Astrocyte (in vitro differentiated cells and primary cell): ENCODE data around the gene DOCK2. TPM values are rescaled to one million over a fixed set of nuclear protein-coding genes. Genes with fewer than 3 reads are reported as not detected.

Source experiments
- DNase-seq: peaks from one replicate; pipeline ENCODE4 v3.0.0-alpha.2; 2010; ENCODE audit warnings: low read depth
- FAIRE-seq: peaks from 2 replicates; lab custom pipeline; 2011; peaks lifted over from hg19 to GRCh38; lab: Jason Lieb, UNC
- H2AFZ ChIP-seq: 2 replicates; pipeline ENCODE4 v1.6.0; 2012; ENCODE audit warnings: low read depth, low read length, inconsistent platforms
- H3K27ac ChIP-seq: 2 replicates; pipeline ENCODE4 v1.5.1; 2011; ENCODE audit warnings: low read depth, low read length, inconsistent platforms
- H3K27me3 ChIP-seq: 2 replicates; pipeline ENCODE4 v1.6.0; 2011; ENCODE audit warnings: low read length, inconsistent platforms; ENCODE audit not compliant: insufficient read depth
- H3K36me3 ChIP-seq: 2 replicates; pipeline ENCODE4 v1.5.1; 2011; ENCODE audit warnings: low read length, inconsistent platforms; ENCODE audit not compliant: insufficient read depth
- H3K4me1 ChIP-seq: 2 replicates; pipeline ENCODE4 v1.5.1; 2011; ENCODE audit warnings: low read length, inconsistent platforms; ENCODE audit not compliant: insufficient read depth
- H3K4me2 ChIP-seq: 2 replicates; pipeline ENCODE4 v1.6.0; 2012; ENCODE audit warnings: low read length, inconsistent platforms
- H3K4me3 ChIP-seq: 2 replicates; pipeline ENCODE4 v1.5.1; 2011; ENCODE audit warnings: low read depth, mild to moderate bottlenecking, low read length, inconsistent platforms; ENCODE audit not compliant: insufficient read depth
- H3K79me2 ChIP-seq: 2 replicates; pipeline ENCODE4 v1.6.0; 2012; ENCODE audit warnings: mild to moderate bottlenecking, low read length, inconsistent platforms; ENCODE audit not compliant: insufficient read depth
- H3K9ac ChIP-seq: 2 replicates; pipeline ENCODE4 v1.6.0; 2012; ENCODE audit warnings: mild to moderate bottlenecking, low read length, inconsistent platforms
- H3K9me3 ChIP-seq: 2 replicates; pipeline ENCODE4 v1.5.1; 2012; ENCODE audit warnings: low read depth, mild to moderate bottlenecking, low read length, inconsistent platforms; ENCODE audit not compliant: insufficient read depth
- H4K20me1 ChIP-seq: 2 replicates; pipeline ENCODE4 v1.6.0; 2012; ENCODE audit warnings: low read length, inconsistent platforms; ENCODE audit not compliant: insufficient read depth
- H3K27ac Mint-ChIP-seq: one replicate; pipeline ENCODE4 v1.8.0; 2021; ENCODE audit warnings: mild to moderate bottlenecking, mixed read lengths; ENCODE audit not compliant: unreplicated experiment
- H3K27me3 Mint-ChIP-seq: one replicate; pipeline ENCODE4 v1.8.0; 2021; ENCODE audit warnings: low read depth, mixed read lengths; ENCODE audit not compliant: unreplicated experiment
- H3K36me3 Mint-ChIP-seq: one replicate; pipeline ENCODE4 v1.8.0; 2021; ENCODE audit warnings: low read depth, mixed read lengths; ENCODE audit not compliant: unreplicated experiment
- H3K4me1 Mint-ChIP-seq: one replicate; pipeline ENCODE4 v1.8.0; 2021; ENCODE audit warnings: low read depth, mixed read lengths; ENCODE audit not compliant: unreplicated experiment
- H3K4me3 Mint-ChIP-seq: one replicate; pipeline ENCODE4 v1.8.0; 2021; ENCODE audit warnings: mild to moderate bottlenecking, moderate library complexity, mixed read lengths; ENCODE audit not compliant: unreplicated experiment
- H3K9me3 Mint-ChIP-seq: one replicate; pipeline ENCODE4 v1.8.0; 2021; ENCODE audit warnings: mild to moderate bottlenecking, mixed read lengths; ENCODE audit not compliant: unreplicated experiment
- EZH2 ChIP-seq: IDR thresholded peaks from 2 replicates; pipeline ENCODE4 v1.6.1; 2012; ENCODE audit warnings: mild to moderate bottlenecking, low read length, inconsistent platforms; ENCODE audit not compliant: insufficient read depth
- total RNA-seq: library from RNA; stranded (reverse); gene quantifications from 2 replicates; pipeline ENCODE4 v1.2.1, GENCODE V29; 2021
- TF ChIP-seq, protein P1 (sequence below): IDR thresholded peaks from 2 replicates; pipeline ENCODE4 v1.5.1; 2011; ENCODE audit warnings: low read depth, mild to moderate bottlenecking, inconsistent platforms, low read length, moderate library complexity; ENCODE audit not compliant: insufficient read depth

The DOCK2 gene
- total RNA-seq, 1 donor from 2014 or later = 0.66 TPM

- H3K27me3 Mint-ChIP-seq = no peaks in the 10 kb centered on the region
- no peak for DNase-seq
- TF ChIP-seq, protein P1, sequence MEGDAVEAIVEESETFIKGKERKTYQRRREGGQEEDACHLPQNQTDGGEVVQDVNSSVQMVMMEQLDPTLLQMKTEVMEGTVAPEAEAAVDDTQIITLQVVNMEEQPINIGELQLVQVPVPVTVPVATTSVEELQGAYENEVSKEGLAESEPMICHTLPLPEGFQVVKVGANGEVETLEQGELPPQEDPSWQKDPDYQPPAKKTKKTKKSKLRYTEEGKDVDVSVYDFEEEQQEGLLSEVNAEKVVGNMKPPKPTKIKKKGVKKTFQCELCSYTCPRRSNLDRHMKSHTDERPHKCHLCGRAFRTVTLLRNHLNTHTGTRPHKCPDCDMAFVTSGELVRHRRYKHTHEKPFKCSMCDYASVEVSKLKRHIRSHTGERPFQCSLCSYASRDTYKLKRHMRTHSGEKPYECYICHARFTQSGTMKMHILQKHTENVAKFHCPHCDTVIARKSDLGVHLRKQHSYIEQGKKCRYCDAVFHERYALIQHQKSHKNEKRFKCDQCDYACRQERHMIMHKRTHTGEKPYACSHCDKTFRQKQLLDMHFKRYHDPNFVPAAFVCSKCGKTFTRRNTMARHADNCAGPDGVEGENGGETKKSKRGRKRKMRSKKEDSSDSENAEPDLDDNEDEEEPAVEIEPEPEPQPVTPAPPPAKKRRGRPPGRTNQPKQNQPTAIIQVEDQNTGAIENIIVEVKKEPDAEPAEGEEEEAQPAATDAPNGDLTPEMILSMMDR = no peak
- no peak for TF ChIP-seq EZH2
Measured at GRCh38 chr5:169913479-169913878, 276.4 kb downstream of the DOCK2 start.

GRCh38 chr5:169914766-169915165 is 277.7 kb downstream of the DOCK2 start:
- Histone ChIP-seq H2AFZ (no peak overlapping the region), H3K27me3 (no peaks in the 10 kb centered on the region), H3K79me2 (peaks cover 11% of the 10 kb centered on the region), H3K36me3 (peaks cover 3% of the 10 kb centered on the region), H3K4me2 (no peak overlapping the region), H3K27ac (no peak overlapping the region), H3K9ac (no peak overlapping the region), H3K9me3 (no peaks in the 10 kb centered on the region), H3K4me3 (no peak overlapping the region), H3K4me1 (no peaks in the 10 kb centered on the region), H4K20me1 (peaks cover 29% of the 10 kb centered on the region)
- Mint-ChIP-seq H3K27ac (no peak overlapping the region), H3K36me3 (no peaks in the 10 kb centered on the region), H3K27me3 (no peaks in the 10 kb centered on the region), H3K9me3 (no peaks in the 10 kb centered on the region), H3K4me3 (no peak overlapping the region), H3K4me1 (no peaks in the 10 kb centered on the region)
- no peak for TF ChIP-seq EZH2
- TF ChIP-seq, protein P1 = no peak
- peak; percentile 51 for DNase-seq
- no peak for FAIRE-seq

More at GRCh38 chr5:169913479-169913878, 276.4 kb downstream of the DOCK2 start:
- Histone ChIP-seq H3K36me3 (peaks cover 3% of the 10 kb centered on the region), H3K27ac (no peak overlapping the region), H3K27me3 (no peaks in the 10 kb centered on the region), H3K4me1 (no peaks in the 10 kb centered on the region), H2AFZ (no peak overlapping the region), H3K79me2 (peaks cover 13% of the 10 kb centered on the region), H3K4me2 (no peak overlapping the region), H3K9ac (no peak overlapping the region), H4K20me1 (peaks cover 29% of the 10 kb centered on the region), H3K9me3 (no peaks in the 10 kb centered on the region), H3K4me3 (no peak overlapping the region)
- Mint-ChIP-seq H3K36me3 (no peaks in the 10 kb centered on the region), H3K9me3 (no peaks in the 10 kb centered on the region), H3K4me1 (no peaks in the 10 kb centered on the region), H3K4me3 (no peak overlapping the region), H3K27ac (no peak overlapping the region)
- FAIRE-seq = no peak

DNA sequence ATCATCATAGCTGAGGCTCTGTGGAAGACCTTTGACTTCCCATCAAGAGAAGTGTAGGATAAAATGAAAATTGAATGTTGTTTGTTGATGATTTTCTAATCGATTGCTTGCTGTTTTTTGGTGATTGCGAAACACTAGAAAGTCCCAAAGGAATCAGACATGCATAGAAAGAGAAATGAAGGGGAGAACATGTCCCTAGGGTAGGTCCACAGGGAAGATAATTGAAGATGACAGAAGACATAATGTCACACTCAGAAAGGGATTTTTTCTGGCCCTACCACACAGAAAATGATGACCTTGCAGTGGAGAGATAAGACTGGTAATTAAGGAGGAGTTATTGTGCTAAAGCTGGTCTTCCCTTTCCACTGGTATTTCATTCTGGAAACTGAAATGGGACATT is 280.4 kb downstream of the DOCK2 start:
- Histone ChIP-seq H3K27ac (no peak overlapping the region), H3K4me2 (no peak overlapping the region), H3K9ac (no peak overlapping the region), H3K4me1 (no peaks in the 10 kb centered on the region), H4K20me1 (peaks cover 16% of the 10 kb centered on the region), H2AFZ (no peak overlapping the region), H3K9me3 (no peaks in the 10 kb centered on the region), H3K36me3 (peaks cover 3% of the 10 kb centered on the region), H3K4me3 (no peak overlapping the region), H3K27me3 (no peaks in the 10 kb centered on the region), H3K79me2 (peaks cover 11% of the 10 kb centered on the region)
- Mint-ChIP-seq H3K9me3 (no peaks in the 10 kb centered on the region), H3K36me3 (no peaks in the 10 kb centered on the region), H3K4me3 (no peak overlapping the region), H3K4me1 (no peaks in the 10 kb centered on the region), H3K27ac (no peak overlapping the region), H3K27me3 (no peaks in the 10 kb centered on the region)
- no peak for TF ChIP-seq EZH2
- TF ChIP-seq, protein P1 = no peak
- FAIRE-seq = no peak
- DNase-seq = no peak
